ENCODE results near the gene NXPH4.

GRCh38 chr12:57211791-57212700 lies 4.5 kb upstream of the NXPH4 start:
- TF ChIP-seq CTCF (IDR thresholded peaks at IDR 0.05 in 2 of 3, conservative IDR thresholded peaks at IDR 0.05 in 1 of 3; ENCODE audit: control insufficient read depth in 2 of 3, extremely low read depth in 1 of 3, insufficient read depth in 1 of 3, low read depth in 3 of 3, low read length in 3 of 3) (no peak), FOS (IDR thresholded peaks at IDR 0.05; ENCODE audit: borderline replicate concordance, extremely low read depth, insufficient read length) (no peak), PAX5 (IDR thresholded peaks at IDR 0.05; ENCODE audit: borderline replicate concordance, low read depth, low read length) (no peak), MAX (IDR thresholded peaks at IDR 0.05; ENCODE audit: low read depth, low read length) (no peak), POLR2A (IDR thresholded peaks at IDR 0.05; ENCODE audit: low read depth, low read length) (no peak), ZNF274 (IDR thresholded peaks at IDR 0.05; ENCODE audit: insufficient read depth, insufficient read length) (no peak), PBX3 (IDR thresholded peaks at IDR 0.05; ENCODE audit: insufficient replicate concordance, low read depth, low read length) (no peak), TAF1 (IDR thresholded peaks at IDR 0.05; ENCODE audit: borderline replicate concordance, low read depth, low read length) (no peak), MYC (IDR thresholded peaks at IDR 0.05; ENCODE audit: insufficient read depth, insufficient read length, insufficient replicate concordance, low read length, severe bottlenecking) (no peak), ZSCAN29 (IDR thresholded peaks at IDR 0.05) (no peak)
